ENCODE results near the gene XPNPEP2. TPM values are rescaled to one million over a fixed set of nuclear protein-coding genes. Genes with fewer than 3 reads are reported as not detected.

The XPNPEP2 gene
- total and polyA plus RNA-seq, 4 donors, result 0.19 to 23.0 (median 4.9) TPM

- Histone ChIP-seq H3K9me3 (ENCODE audit: control insufficient read depth in 4 of 4, low read length in 3 of 4) (no peaks in the 10 kb centered on the region), H3K4me1 (ENCODE audit: control insufficient read depth in 4 of 4, insufficient read depth in 4 of 4, low read length in 3 of 4) (peaks cover 0 to 11% (median under 1%) of the 10 kb centered on the region in 4 donors), H3K27ac (ENCODE audit: low read depth in 1 of 2, low read length in 2 of 2) (no peak overlapping the region), H3K36me3 (ENCODE audit: control insufficient read depth in 4 of 4, insufficient read depth in 3 of 4, low read depth in 1 of 4, low read length in 3 of 4) (no peaks in the 10 kb centered on the region), H3K4me3 (ENCODE audit: low read depth in 1 of 3, low read length in 3 of 3) (no peak overlapping the region), H3K9ac (ENCODE audit: low read depth in 1 of 2, low read length in 2 of 2) (no peak overlapping the region), H3K27me3 (ENCODE audit: control insufficient read depth in 4 of 4, insufficient read depth in 4 of 4, low read length in 3 of 4) (no peaks in the 10 kb centered on the region)
- 88% methylated on average over 7 of the region's 7 CpGs for WGBS
- no peak for DNase-seq (ENCODE audit: low spot score)
- TF ChIP-seq TAF1 (conservative IDR thresholded peaks at IDR 0.05) (no peak), REST (IDR thresholded peaks at IDR 0.05) (no peak), RAD21 (IDR thresholded peaks at IDR 0.05) (no peak), ATF3 (IDR thresholded peaks at IDR 0.05) (no peak), RXRA (IDR thresholded peaks at IDR 0.05) (no peak), FOXA1 (IDR thresholded peaks at IDR 0.05) (no peak), MAX (IDR thresholded peaks at IDR 0.05) (no peak), GABPA (IDR thresholded peaks at IDR 0.05 in 1 of 2, conservative IDR thresholded peaks at IDR 0.05 in 1 of 2) (no peak), SP1 (IDR thresholded peaks at IDR 0.05) (no peak), JUND (IDR thresholded peaks at IDR 0.05) (no peak), HNF4A (conservative IDR thresholded peaks at IDR 0.05) (no peak)
These were observed 8.0 kb downstream of the XPNPEP2 start for GRCh38 chrX:129746557-129747470.

- no peak overlapping the region for H3K9ac ChIP-seq (ENCODE audit: low read depth in 1 of 2, low read length in 2 of 2)
- no peaks in the 10 kb centered on the region for H3K36me3 ChIP-seq (ENCODE audit: control insufficient read depth in 4 of 4, insufficient read depth in 3 of 4, low read depth in 1 of 4, low read length in 3 of 4)
- DNase-seq (ENCODE audit: low spot score), result no peak
- peak overlapping the region in 1 of 2 donors; percentile 31 for H3K27ac ChIP-seq (ENCODE audit: low read depth in 1 of 2, low read length in 2 of 2)
- peaks cover 0 to 11% (median under 1%) of the 10 kb centered on the region in 4 donors for H3K4me1 ChIP-seq (ENCODE audit: control insufficient read depth in 4 of 4, insufficient read depth in 4 of 4, low read length in 3 of 4)
- no peaks in the 10 kb centered on the region for H3K9me3 ChIP-seq (ENCODE audit: control insufficient read depth in 4 of 4, low read length in 3 of 4)
- WGBS, result 95% methylated on average over 4 of the region's 4 CpGs
- no peak overlapping the region for H3K4me3 ChIP-seq (ENCODE audit: low read depth in 1 of 3, low read length in 3 of 3)
- H3K27me3 ChIP-seq (ENCODE audit: control insufficient read depth in 4 of 4, insufficient read depth in 4 of 4, low read length in 3 of 4), result no peaks in the 10 kb centered on the region
- no peak for TF ChIP-seq GABPA (IDR thresholded peaks at IDR 0.05 in 1 of 2, conservative IDR thresholded peaks at IDR 0.05 in 1 of 2)
- TF ChIP-seq CTCF (IDR thresholded peaks at IDR 0.05; ENCODE audit: low read depth, low read length, missing input control), result no peak
- TF ChIP-seq NR2F2 (IDR thresholded peaks at IDR 0.05), result no peak
- TF ChIP-seq ATF3 (IDR thresholded peaks at IDR 0.05), result no peak
- no peak for TF ChIP-seq EGR1 (IDR thresholded peaks at IDR 0.05; ENCODE audit: low read depth in 2 of 2)
- TF ChIP-seq JUND (IDR thresholded peaks at IDR 0.05), result no peak
- no peak for TF ChIP-seq YY1 (IDR thresholded peaks at IDR 0.05)
- no peak for TF ChIP-seq MAX (IDR thresholded peaks at IDR 0.05)
- TF ChIP-seq TAF1 (conservative IDR thresholded peaks at IDR 0.05), result no peak
- TF ChIP-seq FOXA2 (IDR thresholded peaks at IDR 0.05), result no peak
- no peak for TF ChIP-seq REST (IDR thresholded peaks at IDR 0.05)
- TF ChIP-seq ZBTB33 (IDR thresholded peaks at IDR 0.05), result no peak
- TF ChIP-seq RAD21 (IDR thresholded peaks at IDR 0.05), result no peak
- TF ChIP-seq HNF4A (conservative IDR thresholded peaks at IDR 0.05), result no peak
- TF ChIP-seq SP1 (IDR thresholded peaks at IDR 0.05), result no peak
- no peak for TF ChIP-seq RXRA (IDR thresholded peaks at IDR 0.05)
- TF ChIP-seq FOXA1 (IDR thresholded peaks at IDR 0.05), result no peak
These were observed 8.8 kb downstream of the XPNPEP2 start for GRCh38 chrX:129747533-129747932.

Data from liver (tissue), 9 donors.